Pancreas (tissue), 10 donors: ENCODE data around the gene COL8A2. TPM values are rescaled to one million over a fixed set of nuclear protein-coding genes. Genes with fewer than 3 reads are reported as not detected.

Experiments used
- ATAC-seq, 4 donors: fragments of 200-7000 bp; cut with Tn5 transposase; one replicate each; pipeline versions ENCODE4 v1.8.0 to v1.9.1; 2020; ENCODE audit warnings: mild to moderate bottlenecking in 4 of 4, moderate library complexity in 4 of 4
- DNase-seq, 6 donors: peaks; one replicate each; pipeline ENCODE4 v3.0.0-alpha.2; 2020
- FAIRE-seq: peaks from 2 replicates; lab custom pipeline; 2012; peaks lifted over from hg19 to GRCh38; lab: Jason Lieb, UNC
- H3K27ac ChIP-seq, 4 donors: fragments of 200-600 bp; sonication (generic); 1 replicate in 3 of 4; 2 replicates in 1 of 4; pipeline versions ENCODE4 v1.5.0 to v1.8.0; 2020
- H3K27me3 ChIP-seq, 4 donors: fragments of 200-600 bp; one replicate each; pipeline ENCODE4 v1.8.0; 2021
- H3K36me3 ChIP-seq, 3 donors: fragments of 200-600 bp; sonication (generic) in 1 of 3; one replicate each; pipeline versions ENCODE4 v1.5.0 to v1.8.0; 2020 to 2021
- H3K4me1 ChIP-seq, 3 donors: fragments of 200-600 bp; one replicate each; pipeline ENCODE4 v1.8.0; 2021
- H3K4me3 ChIP-seq, 4 donors: fragments of 200-600 bp; sonication (generic) in 2 of 4; one replicate each; pipeline versions ENCODE4 v1.5.0 to v1.8.0; 2020 to 2021
- H3K9me3 ChIP-seq, 4 donors: fragments of 200-600 bp; one replicate each; pipeline ENCODE4 v1.8.0; 2021
- CTCF ChIP-seq, 4 donors: fragments of 200-600 bp; sonication (generic) in 3 of 4; IDR thresholded peaks; one replicate each; pipeline versions ENCODE4 v1.5.0 to v1.8.0; 2021; ENCODE audit warnings: antibody characterized with exemption in 4 of 4
- WGBS, 2 donors: extraction: QIAGEN DNeasy Blood & Tissue Kit; methylation state at CpG; one replicate each; pipeline ENCODE4 v1.1.7; 2013; 5-methylcytosine and 5-hydroxymethylcytosine counted together
- intact Hi-C, 3 donors: fragments of 100-400 bp; cut with DNase I; formaldehyde crosslinking; loops; one replicate each; pipeline versions ENCODE4 v1.11.1 to v1.14.2; 2022
- polyA plus RNA-seq, 2 donors: library from polyadenylated mRNA; stranded (reverse); fragments of 200-250 nt; gene quantifications; one replicate each; pipeline ENCODE4 v1.2.3, GENCODE V29; 2013
- total RNA-seq, 6 donors: library from RNA; stranded (reverse); fragmentation: NEBNext Ultra II Directional in 4 of 6; extraction: Animal tissue kit (Norgen Biotek cat#: 25700) in 4 of 6; gene quantifications; one replicate each; pipeline versions ENCODE4 v1.2.1 to v1.2.4, GENCODE V29; 2021 to 2023
- donor health status: healthy with polysubstance abuse.
- donor health status: DM: no; HTN: no; CAD: no; lungs with moderate emphysema.
- donor health status: DM: no; HTN: no; CAD: no.
- donor health status: control.
- donor health status: control.
- donor health status: Bipolar disorder and iron deficiency.
- donor health status: DM: yes; HTN: yes; CAD: no.
- donor health status: DM: no; HTN: no; CAD: no.
- donor health status: DM: no; HTN: no; CAD: no.
- donor health status: DM: yes; HTN: yes; CAD: no.

The COL8A2 gene
- total and polyA plus RNA-seq, 8 donors, result 0.12 to 3.3 (median 0.36) TPM

- Histone ChIP-seq H3K27me3 (no peaks in the 10 kb centered on the region), H3K27ac (no peak overlapping the region), H3K36me3 (peaks cover 0 to 13% (median 6%) of the 10 kb centered on the region in 3 donors), H3K4me3 (no peak overlapping the region), H3K4me1 (peaks cover 0 to 9% (median 5%) of the 10 kb centered on the region in 3 donors), H3K9me3 (no peaks in the 10 kb centered on the region)
- WGBS, 2 donors, result 72 to 79% methylated on average over 3 of the region's 3 CpGs
- TF ChIP-seq CTCF (IDR thresholded peaks at IDR 0.05), result no peak
- DNase-seq (peak in 1 of 6 donors; percentile 54), ATAC-seq (peak in 2 of 4 donors; percentile 17 to 42), FAIRE-seq (no peak)
- intact Hi-C loops, result loop anchor here in 2 of 3 donors (10.0 kb wide), 4 partner anchors 91 to 331 kb away; no protein-coding TSS in a partner anchor
These were observed 31.1 kb downstream of the COL8A2 start for GRCh38 chr1:36093929-36094328.

- FAIRE-seq (no peak), DNase-seq (peak in 1 of 6 donors; percentile 40), ATAC-seq (no peak)
- peaks cover 0 to 9% (median 5%) of the 10 kb centered on the region in 3 donors for H3K4me1 ChIP-seq
- 84 to 91% methylated on average over 7 of the region's 7 CpGs for WGBS, 2 donors
- H3K27me3 ChIP-seq, result no peaks in the 10 kb centered on the region
- no peak overlapping the region for H3K27ac ChIP-seq
- no peak for TF ChIP-seq CTCF (IDR thresholded peaks at IDR 0.05)
- intact Hi-C loops, result loop anchor here in 2 of 3 donors (10.0 kb wide), 4 partner anchors 92 to 332 kb away; no protein-coding TSS in a partner anchor
- H3K4me3 ChIP-seq, result no peak overlapping the region
- peaks cover 0 to 13% (median 6%) of the 10 kb centered on the region in 3 donors for H3K36me3 ChIP-seq
- no peaks in the 10 kb centered on the region for H3K9me3 ChIP-seq
These were observed 31.8 kb downstream of the COL8A2 start for GRCh38 chr1:36093226-36093625.

GRCh38 chr1:36092798-36093185 is 32.2 kb downstream of the COL8A2 start:
- ATAC-seq (no peak), FAIRE-seq (no peak), DNase-seq (peak in 1 of 6 donors; percentile 19)
- Histone ChIP-seq H3K9me3 (no peaks in the 10 kb centered on the region), H3K27me3 (no peaks in the 10 kb centered on the region), H3K4me3 (no peak overlapping the region), H3K27ac (no peak overlapping the region), H3K36me3 (peaks cover 0 to 13% (median 6%) of the 10 kb centered on the region in 3 donors), H3K4me1 (peaks cover 0 to 9% (median 5%) of the 10 kb centered on the region in 3 donors)
- 89 to 94% methylated on average over 9 of the region's 9 CpGs for WGBS, 2 donors
- no peak for TF ChIP-seq CTCF (IDR thresholded peaks at IDR 0.05)
- intact Hi-C loops, result loop anchor here in 2 of 3 donors (10.0 kb wide), 4 partner anchors 92 to 332 kb away; no protein-coding TSS in a partner anchor

GRCh38 chr1:36092166-36092797 is 32.7 kb downstream of the COL8A2 start:
- Histone ChIP-seq H3K4me1 (peaks cover 0 to 9% (median 5%) of the 10 kb centered on the region in 3 donors), H3K4me3 (no peak overlapping the region), H3K36me3 (peaks cover 0 to 13% (median 6%) of the 10 kb centered on the region in 3 donors), H3K9me3 (no peaks in the 10 kb centered on the region), H3K27me3 (no peaks in the 10 kb centered on the region), H3K27ac (no peak overlapping the region)
- DNase-seq (peak in 3 of 6 donors; percentile 13 to 55 (median 23)), ATAC-seq (no peak), FAIRE-seq (no peak)
- WGBS, 2 donors, result 90% methylated on average over 17 of the region's 17 CpGs
- no peak for TF ChIP-seq CTCF (IDR thresholded peaks at IDR 0.05)
- intact Hi-C loops, result loop anchor here in 2 of 3 donors (10.0 kb wide), 4 partner anchors 93 to 333 kb away; no protein-coding TSS in a partner anchor
